ENCODE measurements around the gene KCNJ14. TPM values are rescaled to one million over a fixed set of nuclear protein-coding genes. Genes with fewer than 3 reads are reported as not detected.

KCNJ14 gene
- total and polyA plus RNA-seq, 2 experiments from 2014 or later, result 0.81 to 0.94 TPM

DNA sequence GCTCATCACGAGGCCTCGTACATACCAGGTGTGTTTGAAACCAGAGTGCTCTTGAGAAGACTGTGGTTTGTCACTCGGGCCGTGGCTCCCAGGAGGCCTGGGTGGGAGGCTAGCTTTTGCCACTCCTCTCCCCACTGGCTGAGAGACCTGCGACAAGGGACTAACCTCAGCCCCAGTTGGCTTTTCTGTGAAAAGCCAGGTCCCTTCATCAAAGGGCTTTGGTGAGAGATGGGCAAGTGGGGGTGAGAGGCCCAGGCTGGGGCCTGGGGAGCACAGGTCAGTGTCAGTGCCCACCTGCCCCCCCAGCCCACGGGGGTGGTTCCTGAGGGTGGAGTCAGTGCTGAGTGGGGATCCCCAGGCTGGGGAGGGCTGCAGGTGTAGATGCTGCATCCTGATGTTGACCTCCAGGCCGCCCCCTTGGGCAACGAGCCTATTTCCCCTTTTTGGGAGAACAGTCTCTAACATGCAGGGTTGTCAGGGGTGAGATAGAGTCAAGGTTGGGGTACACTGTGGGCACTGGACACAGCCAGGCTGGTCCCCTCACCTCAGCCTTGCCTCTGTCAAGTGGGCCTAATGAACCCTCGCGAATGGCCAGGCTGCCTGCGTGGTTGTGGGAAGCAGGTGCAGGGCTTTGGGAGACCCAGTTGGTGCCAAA, 661 bp downstream of the KCNJ14 start (continued):
- TF ChIP-seq, protein P1, sequence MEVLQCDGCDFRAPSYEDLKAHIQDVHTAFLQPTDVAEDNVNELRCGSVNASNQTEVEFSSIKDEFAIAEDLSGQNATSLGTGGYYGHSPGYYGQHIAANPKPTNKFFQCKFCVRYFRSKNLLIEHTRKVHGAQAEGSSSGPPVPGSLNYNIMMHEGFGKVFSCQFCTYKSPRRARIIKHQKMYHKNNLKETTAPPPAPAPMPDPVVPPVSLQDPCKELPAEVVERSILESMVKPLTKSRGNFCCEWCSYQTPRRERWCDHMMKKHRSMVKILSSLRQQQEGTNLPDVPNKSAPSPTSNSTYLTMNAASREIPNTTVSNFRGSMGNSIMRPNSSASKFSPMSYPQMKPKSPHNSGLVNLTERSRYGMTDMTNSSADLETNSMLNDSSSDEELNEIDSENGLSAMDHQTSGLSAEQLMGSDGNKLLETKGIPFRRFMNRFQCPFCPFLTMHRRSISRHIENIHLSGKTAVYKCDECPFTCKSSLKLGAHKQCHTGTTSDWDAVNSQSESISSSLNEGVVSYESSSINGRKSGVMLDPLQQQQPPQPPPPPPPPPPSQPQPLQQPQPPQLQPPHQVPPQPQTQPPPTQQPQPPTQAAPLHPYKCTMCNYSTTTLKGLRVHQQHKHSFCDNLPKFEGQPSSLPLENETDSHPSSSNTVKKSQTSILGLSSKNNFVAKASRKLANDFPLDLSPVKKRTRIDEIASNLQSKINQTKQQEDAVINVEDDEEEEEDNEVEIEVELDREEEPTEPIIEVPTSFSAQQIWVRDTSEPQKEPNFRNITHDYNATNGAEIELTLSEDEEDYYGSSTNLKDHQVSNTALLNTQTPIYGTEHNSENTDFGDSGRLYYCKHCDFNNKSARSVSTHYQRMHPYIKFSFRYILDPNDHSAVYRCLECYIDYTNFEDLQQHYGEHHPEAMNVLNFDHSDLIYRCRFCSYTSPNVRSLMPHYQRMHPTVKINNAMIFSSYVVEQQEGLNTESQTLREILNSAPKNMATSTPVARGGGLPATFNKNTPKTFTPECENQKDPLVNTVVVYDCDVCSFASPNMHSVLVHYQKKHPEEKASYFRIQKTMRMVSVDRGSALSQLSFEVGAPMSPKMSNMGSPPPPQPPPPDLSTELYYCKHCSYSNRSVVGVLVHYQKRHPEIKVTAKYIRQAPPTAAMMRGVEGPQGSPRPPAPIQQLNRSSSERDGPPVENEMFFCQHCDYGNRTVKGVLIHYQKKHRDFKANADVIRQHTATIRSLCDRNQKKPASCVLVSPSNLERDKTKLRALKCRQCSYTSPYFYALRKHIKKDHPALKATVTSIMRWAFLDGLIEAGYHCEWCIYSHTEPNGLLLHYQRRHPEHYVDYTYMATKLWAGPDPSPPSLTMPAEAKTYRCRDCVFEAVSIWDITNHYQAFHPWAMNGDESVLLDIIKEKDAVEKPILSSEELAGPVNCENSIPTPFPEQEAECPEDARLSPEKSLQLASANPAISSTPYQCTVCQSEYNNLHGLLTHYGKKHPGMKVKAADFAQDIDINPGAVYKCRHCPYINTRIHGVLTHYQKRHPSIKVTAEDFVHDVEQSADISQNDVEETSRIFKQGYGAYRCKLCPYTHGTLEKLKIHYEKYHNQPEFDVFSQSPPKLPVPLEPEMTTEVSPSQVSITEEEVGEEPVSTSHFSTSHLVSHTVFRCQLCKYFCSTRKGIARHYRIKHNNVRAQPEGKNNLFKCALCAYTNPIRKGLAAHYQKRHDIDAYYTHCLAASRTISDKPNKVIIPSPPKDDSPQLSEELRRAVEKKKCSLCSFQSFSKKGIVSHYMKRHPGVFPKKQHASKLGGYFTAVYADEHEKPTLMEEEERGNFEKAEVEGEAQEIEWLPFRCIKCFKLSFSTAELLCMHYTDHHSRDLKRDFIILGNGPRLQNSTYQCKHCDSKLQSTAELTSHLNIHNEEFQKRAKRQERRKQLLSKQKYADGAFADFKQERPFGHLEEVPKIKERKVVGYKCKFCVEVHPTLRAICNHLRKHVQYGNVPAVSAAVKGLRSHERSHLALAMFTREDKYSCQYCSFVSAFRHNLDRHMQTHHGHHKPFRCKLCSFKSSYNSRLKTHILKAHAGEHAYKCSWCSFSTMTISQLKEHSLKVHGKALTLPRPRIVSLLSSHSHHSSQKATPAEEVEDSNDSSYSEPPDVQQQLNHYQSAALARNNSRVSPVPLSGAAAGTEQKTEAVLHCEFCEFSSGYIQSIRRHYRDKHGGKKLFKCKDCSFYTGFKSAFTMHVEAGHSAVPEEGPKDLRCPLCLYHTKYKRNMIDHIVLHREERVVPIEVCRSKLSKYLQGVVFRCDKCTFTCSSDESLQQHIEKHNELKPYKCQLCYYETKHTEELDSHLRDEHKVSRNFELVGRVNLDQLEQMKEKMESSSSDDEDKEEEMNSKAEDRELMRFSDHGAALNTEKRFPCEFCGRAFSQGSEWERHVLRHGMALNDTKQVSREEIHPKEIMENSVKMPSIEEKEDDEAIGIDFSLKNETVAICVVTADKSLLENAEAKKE (CRISPR knock-in tag; IDR thresholded peaks at IDR 0.05), result no peak
- TF ChIP-seq STAT1 (IDR thresholded peaks at IDR 0.05; ENCODE audit: unreplicated experiment) (no peak), ZNF331 (CRISPR knock-in tag; IDR thresholded peaks at IDR 0.05; ENCODE audit: low read depth) (no peak), POLR2AphosphoS5 (IDR thresholded peaks at IDR 0.05; ENCODE audit: low read depth) (no peak), NANOG (IDR thresholded peaks at IDR 0.05; ENCODE audit: borderline replicate concordance) (no peak)
- TF ChIP-seq, protein P2, sequence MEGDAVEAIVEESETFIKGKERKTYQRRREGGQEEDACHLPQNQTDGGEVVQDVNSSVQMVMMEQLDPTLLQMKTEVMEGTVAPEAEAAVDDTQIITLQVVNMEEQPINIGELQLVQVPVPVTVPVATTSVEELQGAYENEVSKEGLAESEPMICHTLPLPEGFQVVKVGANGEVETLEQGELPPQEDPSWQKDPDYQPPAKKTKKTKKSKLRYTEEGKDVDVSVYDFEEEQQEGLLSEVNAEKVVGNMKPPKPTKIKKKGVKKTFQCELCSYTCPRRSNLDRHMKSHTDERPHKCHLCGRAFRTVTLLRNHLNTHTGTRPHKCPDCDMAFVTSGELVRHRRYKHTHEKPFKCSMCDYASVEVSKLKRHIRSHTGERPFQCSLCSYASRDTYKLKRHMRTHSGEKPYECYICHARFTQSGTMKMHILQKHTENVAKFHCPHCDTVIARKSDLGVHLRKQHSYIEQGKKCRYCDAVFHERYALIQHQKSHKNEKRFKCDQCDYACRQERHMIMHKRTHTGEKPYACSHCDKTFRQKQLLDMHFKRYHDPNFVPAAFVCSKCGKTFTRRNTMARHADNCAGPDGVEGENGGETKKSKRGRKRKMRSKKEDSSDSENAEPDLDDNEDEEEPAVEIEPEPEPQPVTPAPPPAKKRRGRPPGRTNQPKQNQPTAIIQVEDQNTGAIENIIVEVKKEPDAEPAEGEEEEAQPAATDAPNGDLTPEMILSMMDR (conservative IDR thresholded peaks at IDR 0.05; ENCODE audit: low read depth in 2 of 2), result no peak
- TF ChIP-seq, protein P3, sequence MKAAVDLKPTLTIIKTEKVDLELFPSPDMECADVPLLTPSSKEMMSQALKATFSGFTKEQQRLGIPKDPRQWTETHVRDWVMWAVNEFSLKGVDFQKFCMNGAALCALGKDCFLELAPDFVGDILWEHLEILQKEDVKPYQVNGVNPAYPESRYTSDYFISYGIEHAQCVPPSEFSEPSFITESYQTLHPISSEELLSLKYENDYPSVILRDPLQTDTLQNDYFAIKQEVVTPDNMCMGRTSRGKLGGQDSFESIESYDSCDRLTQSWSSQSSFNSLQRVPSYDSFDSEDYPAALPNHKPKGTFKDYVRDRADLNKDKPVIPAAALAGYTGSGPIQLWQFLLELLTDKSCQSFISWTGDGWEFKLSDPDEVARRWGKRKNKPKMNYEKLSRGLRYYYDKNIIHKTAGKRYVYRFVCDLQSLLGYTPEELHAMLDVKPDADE (IDR thresholded peaks at IDR 0.05), result no peak

Measured in GM23338 (cell line).